Esophagus squamous epithelium (tissue), 4 donors: ENCODE results near the gene RBM14.

Experiments used
- POLR2A ChIP-seq, 4 donors: fragments of 450-650 bp; IDR thresholded peaks; one replicate each; pipeline ENCODE4 v1.6.1; 2017; ENCODE audit warnings: antibody characterized with exemption in 4 of 4, mild to moderate bottlenecking in 4 of 4, moderate library complexity in 3 of 4
- TF ChIP-seq, protein P1 (sequence below), 6 experiments: fragments of 450-650 bp in 4 of 6; fragments of 200-600 bp in 2 of 6; sonication (generic) in 2 of 6; IDR thresholded peaks; one replicate each; pipeline ENCODE4 v1.5.1; 2016 to 2019; ENCODE audit warnings: antibody characterized with exemption in 6 of 6, mild to moderate bottlenecking in 4 of 6, moderate library complexity in 4 of 6

DNA sequence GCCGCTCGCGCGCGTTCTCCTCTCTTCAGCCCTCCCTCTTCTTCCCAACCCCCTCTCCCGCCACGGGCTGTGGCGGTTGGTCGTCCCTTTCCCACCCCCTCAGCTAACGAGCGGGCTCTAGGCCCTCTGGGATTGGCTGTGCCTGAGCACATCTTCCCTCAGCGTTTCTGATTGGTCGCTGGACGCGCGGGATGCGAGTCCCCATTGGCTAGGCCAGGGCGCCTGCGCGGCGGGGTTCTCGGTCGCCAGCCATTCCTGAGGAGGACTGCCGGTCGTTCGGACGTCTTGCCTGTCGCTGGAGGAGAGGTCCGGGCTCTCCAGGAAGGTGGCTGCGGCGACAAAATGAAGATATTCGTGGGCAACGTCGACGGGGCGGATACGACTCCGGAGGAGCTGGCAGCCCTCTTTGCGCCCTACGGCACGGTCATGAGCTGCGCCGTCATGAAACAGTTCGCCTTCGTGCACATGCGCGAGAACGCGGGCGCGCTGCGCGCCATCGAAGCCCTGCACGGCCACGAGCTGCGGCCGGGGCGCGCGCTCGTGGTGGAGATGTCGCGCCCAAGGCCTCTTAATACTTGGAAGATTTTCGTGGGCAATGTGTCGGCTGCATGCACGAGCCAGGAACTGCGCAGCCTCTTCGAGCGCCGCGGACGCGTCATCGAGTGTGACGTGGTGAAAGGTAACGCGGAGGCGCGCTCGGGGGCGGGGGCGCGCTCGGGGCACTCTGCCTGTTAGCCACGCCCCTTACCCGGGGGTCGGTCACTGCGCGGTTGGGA is at the start of gene RBM14:
- TF ChIP-seq, protein P1, sequence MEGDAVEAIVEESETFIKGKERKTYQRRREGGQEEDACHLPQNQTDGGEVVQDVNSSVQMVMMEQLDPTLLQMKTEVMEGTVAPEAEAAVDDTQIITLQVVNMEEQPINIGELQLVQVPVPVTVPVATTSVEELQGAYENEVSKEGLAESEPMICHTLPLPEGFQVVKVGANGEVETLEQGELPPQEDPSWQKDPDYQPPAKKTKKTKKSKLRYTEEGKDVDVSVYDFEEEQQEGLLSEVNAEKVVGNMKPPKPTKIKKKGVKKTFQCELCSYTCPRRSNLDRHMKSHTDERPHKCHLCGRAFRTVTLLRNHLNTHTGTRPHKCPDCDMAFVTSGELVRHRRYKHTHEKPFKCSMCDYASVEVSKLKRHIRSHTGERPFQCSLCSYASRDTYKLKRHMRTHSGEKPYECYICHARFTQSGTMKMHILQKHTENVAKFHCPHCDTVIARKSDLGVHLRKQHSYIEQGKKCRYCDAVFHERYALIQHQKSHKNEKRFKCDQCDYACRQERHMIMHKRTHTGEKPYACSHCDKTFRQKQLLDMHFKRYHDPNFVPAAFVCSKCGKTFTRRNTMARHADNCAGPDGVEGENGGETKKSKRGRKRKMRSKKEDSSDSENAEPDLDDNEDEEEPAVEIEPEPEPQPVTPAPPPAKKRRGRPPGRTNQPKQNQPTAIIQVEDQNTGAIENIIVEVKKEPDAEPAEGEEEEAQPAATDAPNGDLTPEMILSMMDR (IDR thresholded peaks at IDR 0.05) = peak in 1 of 6 experiments; percentile 12
- TF ChIP-seq POLR2A (IDR thresholded peaks at IDR 0.05) = peak; percentile 40 to 100 (median 98)
